Pulmonary artery endothelial cell (primary cell): ENCODE measurements around the gene ERCC6L2. TPM values are rescaled to one million over a fixed set of nuclear protein-coding genes. Genes with fewer than 3 reads are reported as not detected.

Experiments used
- DNase-seq: peaks from one replicate; pipeline ENCODE4 v3.0.0-alpha.2; 2011; ENCODE audit warnings: low read depth, low spot score
- total RNA-seq: library from RNA; depleted of rRNA; stranded (reverse); fragments of >200 nt; gene quantifications from 2 replicates; pipeline ENCODE4 v1.2.3, GENCODE V29; 2014

The ERCC6L2 gene
- total RNA-seq, 1 donor from 2014 or later = 57.5 TPM

GRCh38 chr9:95920017-95920416 lies 44.5 kb downstream of the ERCC6L2 start:
- DNase-seq = no peak

GRCh38 chr9:95923794-95924193 lies 48.3 kb downstream of the ERCC6L2 start:
- DNase-seq = no peak

DNA sequence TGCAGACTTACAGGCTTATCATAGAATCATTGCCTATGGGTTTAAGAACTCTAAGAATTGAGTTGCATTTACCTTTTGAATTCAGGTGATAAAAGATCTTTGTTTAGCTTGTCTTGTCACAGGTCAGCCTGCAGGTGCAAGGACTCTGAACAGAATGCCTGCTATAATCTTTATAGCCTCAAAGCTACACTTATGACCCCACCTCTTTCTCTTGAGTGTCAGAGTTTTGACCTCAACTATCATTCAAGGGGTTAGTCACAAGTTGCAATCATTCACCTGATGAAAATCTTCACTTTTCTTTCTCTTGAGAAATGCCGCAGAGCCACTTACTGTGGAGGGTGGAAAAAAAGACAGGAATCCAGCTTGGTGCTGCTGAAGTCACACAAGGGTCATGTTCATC lies 49.5 kb downstream of the ERCC6L2 start:
- no peak for DNase-seq

DNA sequence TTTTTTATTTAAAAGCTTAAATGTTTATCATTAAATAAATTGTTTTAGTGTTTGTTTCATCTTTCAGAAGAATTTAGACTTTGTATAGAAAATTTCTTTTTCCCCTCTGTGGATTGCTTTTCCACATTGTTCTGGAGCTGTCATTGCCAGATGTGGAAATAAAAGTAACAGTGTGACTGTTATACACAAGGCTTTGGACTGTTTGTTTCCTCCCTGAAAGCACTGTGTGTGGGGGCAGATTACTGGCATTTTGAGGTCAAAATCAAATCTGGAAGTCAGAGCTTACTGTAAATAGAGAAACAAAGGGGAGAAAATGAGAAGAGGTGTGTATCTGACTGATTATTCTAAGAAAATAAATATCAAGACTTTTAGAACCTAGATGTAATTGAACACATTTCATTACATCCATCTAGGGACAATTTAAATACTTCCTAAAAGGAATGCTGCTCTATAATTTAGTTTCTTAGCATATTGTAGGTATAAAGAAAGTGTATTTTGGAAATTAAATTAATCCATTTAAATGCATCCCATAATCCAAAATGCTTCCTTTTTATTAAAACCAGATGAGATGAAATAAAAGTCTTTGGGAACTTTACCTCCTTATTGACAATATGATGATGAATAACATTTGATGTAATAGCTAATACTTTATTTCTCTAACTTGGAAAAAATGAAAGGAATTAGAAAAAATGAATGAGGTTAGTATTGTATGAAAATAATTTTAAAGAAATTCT lies 51.9 kb downstream of the ERCC6L2 start:
- DNase-seq = no peak

- no peak for DNase-seq
These were observed 54.8 kb downstream of the ERCC6L2 start for GRCh38 chr9:95930277-95930676.

GRCh38 chr9:95935861-95936578 lies 60.5 kb downstream of the ERCC6L2 start:
- DNase-seq = no peak

GRCh38 chr9:95936579-95937075 lies 61.1 kb downstream of the ERCC6L2 start:
- no peak for DNase-seq

- DNase-seq = no peak
These were observed 61.6 kb downstream of the ERCC6L2 start for GRCh38 chr9:95937131-95937530.

- no peak for DNase-seq
These were observed 63.2 kb downstream of the ERCC6L2 start for GRCh38 chr9:95938724-95939123.

GRCh38 chr9:95939472-95939871 lies 64.0 kb downstream of the ERCC6L2 start:
- DNase-seq = no peak

DNA sequence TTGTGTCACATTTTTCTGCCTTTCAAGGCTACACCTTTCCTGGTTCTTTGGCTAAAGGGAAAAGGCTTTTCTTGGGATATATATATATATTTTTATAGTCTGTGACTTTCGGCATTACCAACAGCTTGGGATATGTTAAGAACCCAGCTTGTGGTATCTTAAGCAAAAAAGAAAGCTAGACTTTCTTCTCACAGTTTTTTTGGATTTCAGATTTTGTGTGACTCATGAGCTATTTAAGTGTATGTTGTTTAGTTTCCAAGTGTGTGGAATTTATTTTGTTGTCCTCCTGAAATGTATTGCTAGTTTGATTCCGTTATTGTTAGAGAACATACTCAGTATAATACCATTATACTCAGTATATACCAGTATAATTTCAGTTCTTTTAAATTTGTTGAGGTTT lies 64.8 kb downstream of the ERCC6L2 start:
- no peak for DNase-seq

GRCh38 chr9:95942016-95942415 lies 66.5 kb downstream of the ERCC6L2 start:
- DNase-seq = no peak

DNA sequence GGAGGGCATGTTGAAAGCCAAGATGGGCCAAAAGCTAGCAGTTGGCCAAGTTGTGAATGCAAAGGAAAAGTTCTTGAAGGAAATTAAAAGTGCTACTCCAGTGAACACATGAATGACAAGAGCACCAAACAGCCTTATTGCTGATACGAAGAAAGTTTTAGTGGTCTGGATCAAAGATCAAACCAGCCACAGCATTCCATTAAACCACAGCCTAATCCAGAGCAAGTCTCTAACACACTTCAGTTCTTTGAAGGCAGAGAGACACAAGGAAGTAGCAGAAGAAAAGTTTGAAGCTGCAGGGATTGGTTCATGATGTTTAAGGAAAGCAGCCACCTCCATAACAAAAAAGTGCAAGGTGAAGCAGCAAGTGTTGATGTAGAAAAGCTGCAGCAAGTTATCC lies 71.6 kb downstream of the ERCC6L2 start:
- no peak for DNase-seq

DNA sequence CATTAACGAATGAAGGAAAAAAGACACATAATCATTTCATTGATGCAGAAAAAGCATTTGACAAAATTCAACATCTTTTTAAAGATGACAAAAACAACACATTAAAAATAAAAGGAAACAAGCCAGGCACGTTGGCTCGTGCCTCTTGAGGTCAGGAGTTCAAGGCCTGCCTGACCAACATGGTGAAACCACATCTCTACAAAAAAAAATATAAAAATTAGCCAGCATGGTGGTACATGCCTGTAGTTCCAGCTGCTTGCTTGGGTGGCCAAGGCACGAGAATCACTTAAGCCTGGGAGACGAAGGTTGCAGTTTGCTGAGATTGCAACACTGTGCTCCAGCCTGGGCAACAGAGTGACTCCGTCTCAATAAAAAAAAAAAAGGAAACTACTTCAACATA lies 77.0 kb downstream of the ERCC6L2 start:
- no peak for DNase-seq

DNA sequence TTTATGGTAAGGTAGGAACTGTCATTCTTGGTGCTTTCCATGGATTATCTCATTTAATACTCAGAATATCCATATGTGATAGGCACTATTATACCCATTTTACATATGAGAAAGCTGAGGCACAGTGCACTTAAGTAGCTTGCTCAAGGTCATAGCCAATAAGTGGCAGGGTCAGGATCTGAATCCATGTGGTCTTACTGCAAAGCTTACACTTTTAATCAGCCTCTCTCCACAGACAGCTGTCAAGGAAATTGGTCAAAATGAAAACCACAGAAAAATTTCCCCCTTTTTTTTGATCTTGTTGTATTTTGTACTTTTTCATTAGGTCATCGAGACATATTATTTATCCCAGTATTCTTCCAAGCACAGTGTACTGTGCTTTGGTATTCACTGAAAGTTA lies 78.5 kb downstream of the ERCC6L2 start:
- no peak for DNase-seq

DNA sequence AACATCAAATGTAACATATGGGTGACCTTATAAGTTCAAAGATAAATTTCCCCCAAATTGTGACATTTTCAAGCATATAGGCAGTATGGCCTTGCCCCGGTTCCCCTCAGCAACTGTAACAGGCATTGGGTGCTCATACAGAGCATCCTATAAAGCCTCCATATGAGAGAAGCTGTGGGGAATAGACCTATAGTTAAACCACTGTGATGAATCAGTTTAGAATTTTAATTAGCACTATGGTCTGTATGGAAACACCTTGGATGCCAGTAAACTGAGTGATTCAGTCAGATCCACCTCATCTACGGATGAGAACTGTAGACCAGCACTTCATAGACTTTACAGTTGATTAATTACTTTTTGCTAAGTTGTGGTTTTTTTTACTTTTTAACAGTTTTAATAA lies 79.4 kb downstream of the ERCC6L2 start:
- no peak for DNase-seq

DNA sequence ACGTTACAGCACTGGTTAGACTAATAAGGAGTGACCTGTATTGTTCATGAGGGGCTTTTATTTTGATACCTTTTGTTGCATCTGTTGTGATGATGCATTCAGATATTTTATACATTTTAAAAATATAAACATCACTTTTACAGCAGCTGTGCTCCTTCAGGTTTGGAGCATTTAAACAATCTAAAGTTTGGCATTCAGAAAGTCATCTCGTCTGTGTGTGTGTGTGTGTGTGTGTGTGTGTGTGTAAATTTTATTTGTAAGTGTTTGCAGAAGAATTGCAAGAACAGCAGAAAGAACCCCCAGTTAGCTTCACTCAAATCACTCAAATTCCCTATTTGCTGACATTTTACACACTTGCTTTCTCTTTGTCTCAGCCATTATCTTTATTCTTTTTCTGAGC lies 87.4 kb downstream of the ERCC6L2 start:
- no peak for DNase-seq

DNA sequence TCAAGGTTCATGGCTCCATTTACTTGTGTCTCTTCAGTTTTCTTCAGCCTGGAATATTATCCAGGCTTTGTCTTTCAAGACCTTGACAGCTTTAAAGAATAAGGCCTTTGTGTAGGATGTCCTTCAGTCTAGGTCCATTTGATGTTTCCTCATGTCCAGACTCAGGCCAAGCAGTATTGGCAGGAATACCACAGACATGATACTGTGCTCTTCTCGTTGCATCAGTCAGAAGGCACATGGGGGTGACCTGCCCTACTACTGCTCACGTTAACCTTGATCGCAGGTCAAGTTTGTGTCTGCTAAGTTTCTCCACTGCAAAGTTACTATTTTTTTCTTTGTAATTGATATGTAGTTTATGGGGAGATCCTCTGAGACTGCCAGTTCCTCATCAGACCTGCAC lies 88.2 kb downstream of the ERCC6L2 start:
- DNase-seq = no peak

GRCh38 chr9:95966306-95966705 lies 90.8 kb downstream of the ERCC6L2 start:
- no peak for DNase-seq

- DNase-seq = no peak
These were observed 94.8 kb downstream of the ERCC6L2 start for GRCh38 chr9:95970317-95970716.

DNA sequence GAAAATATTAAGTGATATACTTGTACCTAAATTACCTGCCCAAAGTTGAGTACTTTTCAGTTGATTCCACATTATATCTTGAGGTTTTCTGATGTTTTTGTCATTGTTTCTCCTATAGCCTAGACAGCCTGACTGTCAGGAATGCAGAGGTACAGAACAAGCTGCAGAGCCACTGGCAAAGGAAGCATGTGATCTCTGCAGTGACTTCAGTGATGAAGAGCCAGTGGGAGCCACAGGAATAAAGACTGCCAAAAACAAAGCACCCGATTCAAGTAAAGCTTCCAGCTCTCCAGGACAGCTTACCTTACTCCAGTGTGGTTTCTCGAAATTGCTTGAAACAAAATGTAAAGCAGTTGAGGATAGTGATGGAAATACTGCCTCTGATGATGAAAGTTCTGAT lies 96.3 kb downstream of the ERCC6L2 start:
- no peak for DNase-seq

- DNase-seq = no peak
These were observed 98.9 kb downstream of the ERCC6L2 start for GRCh38 chr9:95974389-95974788.

- DNase-seq = no peak
These were observed 101.9 kb downstream of the ERCC6L2 start for GRCh38 chr9:95977371-95977770.
